K562 (cell line): ENCODE data around the gene MALRD1. TPM values are rescaled to one million over a fixed set of nuclear protein-coding genes. Genes with fewer than 3 reads are reported as not detected.

Source experiments
- ATAC-seq: fragments of 200-7000 bp; cut with Tn5 transposase; 3 replicates; pipeline ENCODE4 v1.9.1; 2020; ENCODE audit warnings: moderate library complexity
- BruUV-seq: library from RNA; stranded (reverse); fragments of 400-500 nt; replicated peaks from 2 replicates; lab custom pipeline; 2021; lab: Mats Ljungman, UMichigan
- CTCF ChIA-PET: fragments of 300-600 bp; formaldehyde crosslinking; extraction: SDS; loops from one replicate; lab custom pipeline; 2021; ENCODE audit warnings: low intra/inter-chr PET ratio; lab: Yijun Ruan, JAX
- POLR2A ChIA-PET: fragments of 300-600, 350-650 bp; sonication (Branson Sonifier 250); formaldehyde crosslinking; extraction: SDS; loops from one replicate; lab custom pipeline; 2021; ENCODE audit warnings: antibody characterized with exemption, inconsistent platforms; lab: Yijun Ruan, JAX
- DNase-seq, 4 experiments: peaks; one replicate each; pipeline versions ENCODE4 v3.0.0 to v3.0.0-alpha.2; 2011 to 2018; ENCODE audit warnings: low spot score in 3 of 4, mixed read lengths in 3 of 4; ENCODE audit errors: extremely low read depth in 1 of 4
- FAIRE-seq: peaks from 2 replicates; lab custom pipeline; 2011; peaks lifted over from hg19 to GRCh38; lab: Jason Lieb, UNC
- H2AFZ ChIP-seq: 2 replicates; pipeline ENCODE4 v1.6.0; 2011; ENCODE audit warnings: low read depth, low read length, control low read depth, inconsistent platforms
- H3K27ac ChIP-seq: fragments of 200-600 bp; 3 replicates; pipeline ENCODE4 v1.8.0; 2011; ENCODE audit warnings: low read depth, mild to moderate bottlenecking, control low read depth, inconsistent platforms, low read length, moderate library complexity, mixed read lengths; ENCODE audit errors: extremely low read depth
- H3K27me3 ChIP-seq, 2 experiments: fragments of 300-600 bp in 1 of 2; 2 replicates in 1 of 2; 3 replicates in 1 of 2; pipeline versions ENCODE4 v1.6.0 to v1.8.0; 2011; ENCODE audit warnings: inconsistent platforms in 2 of 2, low read length in 2 of 2, mild to moderate bottlenecking in 1 of 2, mixed read lengths in 1 of 2, moderate library complexity in 1 of 2; ENCODE audit not compliant: control insufficient read depth in 2 of 2, insufficient read depth in 2 of 2
- H3K36me3 ChIP-seq: fragments of 300-600 bp; 3 replicates; pipeline ENCODE4 v1.8.0; 2011; ENCODE audit warnings: mild to moderate bottlenecking, low read length, inconsistent platforms; ENCODE audit not compliant: control insufficient read depth, insufficient read depth
- H3K4me1 ChIP-seq, 2 experiments: fragments of 200-600 bp in 1 of 2; replicated peaks in 1 of 2; 2 replicates in 1 of 2; 3 replicates in 1 of 2; pipeline versions ENCODE4 v1.5.1 to v1.8.0; 2011; ENCODE audit warnings: inconsistent platforms in 2 of 2, low read length in 2 of 2, mild to moderate bottlenecking in 1 of 2, mixed read lengths in 1 of 2, moderate library complexity in 1 of 2; ENCODE audit not compliant: control insufficient read depth in 2 of 2, insufficient read depth in 2 of 2
- H3K4me2 ChIP-seq: 2 replicates; pipeline ENCODE4 v1.6.1; 2011; ENCODE audit warnings: low read length, control low read depth, inconsistent platforms, mixed read lengths; ENCODE audit not compliant: insufficient read depth
- H3K4me3 ChIP-seq: fragments of 200-600 bp; sonication (generic), shearing (Covaris generic); 2 replicates; pipeline ENCODE4 v1.5.1; 2016; ENCODE audit warnings: control low read depth, inconsistent platforms
- H3K79me2 ChIP-seq: fragments of 200-600 bp; 3 replicates; pipeline ENCODE4 v1.8.0; 2011; ENCODE audit warnings: low read length, inconsistent platforms; ENCODE audit not compliant: control insufficient read depth, insufficient read depth
- H3K9ac ChIP-seq, 2 experiments: 2 replicates each; pipeline versions ENCODE4 v1.6.0 to v1.6.1; 2011; ENCODE audit warnings: low read depth in 2 of 2, low read length in 2 of 2, control low read depth in 1 of 2, inconsistent platforms in 1 of 2, mild to moderate bottlenecking in 1 of 2, mixed read lengths in 1 of 2; ENCODE audit not compliant: insufficient read depth in 1 of 2
- H3K9me1 ChIP-seq: one replicate; pipeline ENCODE4 v1.6.0; 2011; ENCODE audit warnings: inconsistent platforms, mild to moderate bottlenecking, low read length, moderate library complexity; ENCODE audit not compliant: control insufficient read depth, insufficient read depth
- H3K9me3 ChIP-seq: replicated peaks from 2 replicates; pipeline ENCODE4 v1.5.1; 2011; ENCODE audit warnings: low read depth, low read length, inconsistent platforms; ENCODE audit not compliant: control insufficient read depth, insufficient read depth
- H4K20me1 ChIP-seq: replicated peaks from 2 replicates; pipeline ENCODE4 v1.6.1; 2011; ENCODE audit warnings: low read length, inconsistent platforms, mixed read lengths; ENCODE audit not compliant: control insufficient read depth, insufficient read depth
- CBFA2T3 ChIP-seq: fragments of 450-650 bp; IDR thresholded peaks from 2 replicates; pipeline ENCODE4 v1.6.1; 2017
- ETS2 ChIP-seq: IDR thresholded peaks from 2 replicates; pipeline ENCODE4 v1.6.1; 2016; ENCODE audit warnings: borderline replicate concordance, missing genetic modification characterization, mild to moderate bottlenecking, moderate library complexity, missing compliant biosample characterization; ENCODE audit not compliant: poor library complexity, severe bottlenecking
- FOSL1 ChIP-seq: fragments of 200-800 bp; sonication (Bioruptor generic); conservative IDR thresholded peaks from 2 replicates; pipeline ENCODE4 v1.6.1; 2016; ENCODE audit warnings: missing genetic modification characterization, missing compliant biosample characterization
- HMGN3 ChIP-seq: IDR thresholded peaks from 2 replicates; pipeline ENCODE4 v1.6.1; 2011; ENCODE audit warnings: borderline replicate concordance, low read depth, mild to moderate bottlenecking, mixed read lengths, low read length; ENCODE audit not compliant: insufficient read length; ENCODE audit errors: extremely low read depth
- MXI1 ChIP-seq: IDR thresholded peaks from 2 replicates; pipeline ENCODE4 v1.6.1; 2011; ENCODE audit warnings: low read depth, mild to moderate bottlenecking, improper control_type of control experiment, low read length
- NBN ChIP-seq: fragments of 450-650 bp; IDR thresholded peaks from 2 replicates; pipeline ENCODE4 v1.6.1; 2016; ENCODE audit warnings: low read depth, mild to moderate bottlenecking
- POLR2H ChIP-seq: IDR thresholded peaks from 2 replicates; pipeline ENCODE4 v1.6.1; 2016; ENCODE audit warnings: missing genetic modification characterization, low read depth, mild to moderate bottlenecking, control low read depth, missing compliant biosample characterization, moderate library complexity
- SMARCC2 ChIP-seq: fragments of 450-650 bp; IDR thresholded peaks from 2 replicates; pipeline ENCODE4 v1.6.1; 2017; ENCODE audit warnings: antibody characterized with exemption, moderate library complexity, mild to moderate bottlenecking, low read depth
- SRSF1 ChIP-seq: fragments of 200-400 bp; formaldehyde crosslinking; IDR thresholded peaks from 2 replicates; pipeline ENCODE4 v1.6.1; 2017; ENCODE audit warnings: mild to moderate bottlenecking, low read depth, low read length, moderate library complexity
- WHSC1 ChIP-seq: IDR thresholded peaks from one replicate; pipeline ENCODE4 v1.6.1; 2012; ENCODE audit warnings: low read length, control low read depth, inconsistent platforms
- ZEB2 ChIP-seq: fragments of 450-650 bp; IDR thresholded peaks from 2 replicates; pipeline ENCODE4 v1.6.1; 2016
- ZFP1 ChIP-seq: fragments of 450-650 bp; formaldehyde crosslinking; IDR thresholded peaks from 2 replicates; pipeline ENCODE4 v1.4.0; 2020; ENCODE audit warnings: mild to moderate bottlenecking, mixed read lengths
- ZNF121 ChIP-seq: sonication (generic); formaldehyde crosslinking; conservative IDR thresholded peaks from 2 replicates; pipeline ENCODE4 v1.8.0; 2022; ENCODE audit warnings: missing genetic modification reagents
- ZNF197 ChIP-seq: fragments of 200-800 bp; sonication (Bioruptor generic); IDR thresholded peaks from 2 replicates; pipeline ENCODE4 v1.6.1; 2016; ENCODE audit warnings: low read depth, missing genetic modification characterization, missing compliant biosample characterization
- ZNF384 ChIP-seq: IDR thresholded peaks from 2 replicates; pipeline ENCODE4 v1.6.1; 2012; ENCODE audit warnings: low read depth, low read length, improper control_type of control experiment
- ZNF668 ChIP-seq: fragments of 250-450 bp; sonication (Bioruptor Pico); IDR thresholded peaks from 2 replicates; pipeline ENCODE4 v1.8.0; 2022; ENCODE audit warnings: mild to moderate bottlenecking, inconsistent platforms
- ZZZ3 ChIP-seq: fragments of 450-650 bp; IDR thresholded peaks from 2 replicates; pipeline ENCODE4 v1.6.1; 2016; ENCODE audit warnings: antibody characterized with exemption, mild to moderate bottlenecking, moderate library complexity
- WGBS: fragments of 100-300 bp; shearing (Covaris generic); methylation state at CpG from one replicate; pipeline ENCODE4 v1.1.6; 2016; ENCODE audit warnings: low coverage, mixed read lengths; ENCODE audit not compliant: insufficient coverage; ENCODE audit errors: missing lambda C conversion rate; 5-methylcytosine and 5-hydroxymethylcytosine counted together
- in situ Hi-C: fragments of 300-500 bp; cut with MboI; formaldehyde crosslinking; loops from 4 replicates; pipeline ENCODE4 v1.15.0; 2018; ENCODE audit warnings: inconsistent platforms, mixed read lengths
- intact Hi-C: fragments of 100-400 bp; cut with micrococcal nuclease; formaldehyde crosslinking; loops from 2 replicates; pipeline ENCODE4 v1.14.2; 2022
- polyA plus RNA-seq, 8 experiments: library from polyadenylated mRNA; depleted of rRNA in 4 of 8; stranded (reverse) in 5 of 8; unstranded in 3 of 8; fragments of >200 nt; fragmentation: Nextera tagmentation in 2 of 8; fragmentation: Illumina TruSeq in 1 of 8; extraction: Ambion mirVana in 2 of 8; extraction: Trizol in 1 of 8; gene quantifications; 2 replicates each; pipeline versions ENCODE4 v1.2.1 to v1.2.3, GENCODE V29; 2011 to 2014; ENCODE audit warnings: inconsistent platforms in 1 of 8, missing spikeins in 1 of 8
- total RNA-seq, 7 experiments: library from RNA; depleted of rRNA in 6 of 7; stranded (reverse); fragments of >200 nt in 6 of 7; fragmentation: Illumina TruSeq in 2 of 7; extraction: Trizol in 2 of 7; gene quantifications; 2 replicates each; pipeline versions ENCODE4 v1.2.1 to v1.2.3, GENCODE V29; 2011 to 2021; ENCODE audit warnings: low replicate concordance in 1 of 7
- TF ChIP-seq, protein P1 (sequence below): fragments of 250-450 bp; sonication (Bioruptor Pico); IDR thresholded peaks from 2 replicates; pipeline ENCODE4 v1.5.0; 2021; ENCODE audit warnings: mild to moderate bottlenecking, moderate library complexity

MALRD1 gene
- total and polyA plus RNA-seq, 9 of the 15 experiments (the other 6 are each of a cell fraction or from before 2014, with no cell fraction given), result not detected

DNA sequence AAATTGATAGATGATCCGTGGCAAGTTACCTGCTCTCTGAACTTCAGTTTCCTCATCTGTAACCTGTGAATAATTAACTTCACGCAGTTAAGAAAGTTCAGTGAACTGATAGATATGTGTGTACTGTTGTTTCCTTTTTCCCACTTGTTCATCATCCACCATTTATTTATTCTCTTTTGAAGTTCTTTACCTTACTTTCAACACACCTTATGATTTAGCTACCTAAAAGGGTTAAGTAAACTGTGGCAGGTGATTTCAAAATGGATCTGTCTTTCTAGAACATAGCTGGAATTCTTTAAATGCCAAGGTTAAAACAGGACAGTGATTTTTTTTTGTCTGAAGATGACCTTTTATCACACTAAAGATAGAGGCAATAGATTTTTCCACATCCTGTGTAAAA lies 27.4 kb upstream of the MALRD1 start (continued):
- TF ChIP-seq, protein P1, sequence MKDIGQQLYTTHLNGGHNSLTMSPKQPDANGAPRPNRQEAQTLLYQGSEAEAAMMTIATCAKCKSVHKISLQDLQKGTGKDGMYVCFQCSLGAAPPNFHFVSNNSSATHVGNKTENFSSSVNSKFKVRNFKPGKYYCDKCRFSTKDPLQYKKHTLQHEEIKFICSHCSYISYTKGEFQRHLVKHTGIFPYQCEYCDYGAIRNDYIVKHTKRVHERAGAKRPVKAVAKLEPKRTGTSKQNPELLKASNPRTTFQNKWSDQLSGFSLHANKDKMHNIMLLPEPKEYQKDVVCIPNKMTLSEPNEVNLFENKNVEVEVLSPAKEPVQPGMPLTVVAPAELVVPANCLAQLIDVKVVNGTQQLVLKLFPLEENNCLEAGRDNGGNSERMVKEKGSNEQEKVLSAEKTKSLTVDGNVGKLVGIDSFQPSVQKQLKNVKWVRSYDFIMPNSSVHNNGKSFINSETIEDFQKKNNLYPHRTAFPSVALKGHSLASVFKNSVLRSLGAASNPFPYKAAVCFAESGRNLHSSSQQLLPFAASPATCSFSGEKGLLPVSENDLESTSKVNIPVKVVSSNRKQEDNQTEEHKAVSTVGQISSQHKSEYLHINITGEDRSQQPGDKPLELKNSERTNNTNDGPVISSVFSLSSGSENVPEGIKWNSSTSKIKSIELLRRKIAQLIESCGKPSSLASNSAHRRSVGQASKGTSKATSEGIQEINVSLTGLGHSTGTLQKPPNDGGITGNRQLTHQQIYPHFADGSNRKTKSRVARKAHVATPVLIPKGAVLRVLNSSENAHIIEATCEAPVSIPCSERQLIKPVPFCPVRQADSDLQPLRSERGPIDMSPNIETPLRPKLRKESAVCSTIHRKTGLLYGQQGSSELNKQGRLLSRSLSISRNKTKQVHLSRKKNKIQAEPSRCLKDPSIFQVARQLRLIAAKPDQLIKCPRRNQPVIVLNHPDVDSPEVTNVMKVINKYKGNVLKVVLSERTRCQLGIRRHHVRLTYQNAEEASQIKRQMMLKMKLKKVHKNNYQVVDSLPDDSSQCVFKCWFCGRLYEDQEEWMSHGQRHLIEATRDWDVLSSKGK (CRISPR knock-in tag), result no peak
- no peak for TF ChIP-seq ZZZ3

DNA sequence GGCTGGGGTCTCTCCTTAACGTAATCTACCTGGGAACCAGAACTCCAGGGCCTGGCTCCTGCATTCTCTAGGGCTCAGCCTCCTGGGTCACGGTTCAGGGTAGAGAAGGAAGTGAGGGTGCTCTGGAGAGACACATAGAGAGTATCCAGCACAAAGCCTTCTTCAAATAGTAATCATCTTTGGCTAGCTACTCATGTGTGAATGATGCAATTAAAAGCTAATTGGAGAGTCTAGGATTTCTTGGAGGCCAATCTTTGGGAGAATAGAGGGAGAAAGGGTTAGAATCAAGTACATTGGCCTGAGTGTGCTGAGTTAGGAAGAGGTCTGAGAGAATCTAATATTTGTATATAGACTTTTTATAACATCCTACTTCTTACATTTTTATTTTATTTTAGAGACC lies 24.0 kb upstream of the MALRD1 start:
- FAIRE-seq (no peak), DNase-seq (no peak), ATAC-seq (no peak)
- CTCF ChIA-PET, result no interaction called here
- H3K4me1 ChIP-seq, result no peaks in the 10 kb centered on the region
- no peaks in the 10 kb centered on the region for H3K9me3 ChIP-seq
- no peak overlapping the region for H3K27ac ChIP-seq
- in situ Hi-C loops, result no loop called here
- TF ChIP-seq ZFP1, result no peak
- no peak for TF ChIP-seq FOSL1
- no peak for TF ChIP-seq CBFA2T3
- no peak for TF ChIP-seq ZNF668 (CRISPR knock-in tag)
- no peak for TF ChIP-seq MXI1
- TF ChIP-seq WHSC1, result no peak
- TF ChIP-seq ZNF197 (CRISPR knock-in tag), result no peak
- no peak for TF ChIP-seq SMARCC2
- no peak for TF ChIP-seq ZNF121 (CRISPR knock-in tag)
- no peak for TF ChIP-seq ZEB2
- TF ChIP-seq POLR2H (tag), result no peak
- no peak for TF ChIP-seq ZNF384
- TF ChIP-seq HMGN3, result no peak
- TF ChIP-seq NBN, result no peak
- TF ChIP-seq ETS2 (tag), result no peak
- no peak for TF ChIP-seq SRSF1
- POLR2A ChIA-PET, result no interaction called here
- H3K9ac ChIP-seq, result no peak overlapping the region
- no peak overlapping the region for H3K4me2 ChIP-seq
- H3K27me3 ChIP-seq, result no peaks in the 10 kb centered on the region
- no peaks in the 10 kb centered on the region for H3K79me2 ChIP-seq
- no peaks in the 10 kb centered on the region for H4K20me1 ChIP-seq
- H3K4me3 ChIP-seq, result no peak overlapping the region
- intact Hi-C loops, result no loop called here
- H3K9me1 ChIP-seq, result no peaks in the 10 kb centered on the region
- H2AFZ ChIP-seq, result no peak overlapping the region
- 6% methylated on average over 2 of the region's 2 CpGs for WGBS
- no peaks in the 10 kb centered on the region for H3K36me3 ChIP-seq
- BruUV-seq, result no TSS peak
